IPS-18c (cell line): Measurements from ENCODE around the gene MAP3K10.
"Not testable (repeated sequence)": the region's sequence is repeated elsewhere in the genome, so short reads cannot be mapped to it uniquely, and the experiment has no call there.

Source experiments
- H3K4me3 ChIP-seq: 2 replicates; pipeline ENCODE4 v1.7.0; 2013; ENCODE audit warnings: low read depth, mild to moderate bottlenecking, low read length, moderate library complexity; ENCODE audit not compliant: insufficient read depth
- H3K9me3 ChIP-seq: one replicate; pipeline ENCODE4 v1.6.1; 2013; ENCODE audit warnings: mild to moderate bottlenecking, low read length, moderate library complexity; ENCODE audit not compliant: control insufficient read depth, insufficient read depth

The MAP3K10 gene

GRCh38 chr19:40208602-40209001 is 17.4 kb downstream of the MAP3K10 start:
- no peaks in the 10 kb centered on the region for H3K9me3 ChIP-seq
- no peak overlapping the region for H3K4me3 ChIP-seq

DNA sequence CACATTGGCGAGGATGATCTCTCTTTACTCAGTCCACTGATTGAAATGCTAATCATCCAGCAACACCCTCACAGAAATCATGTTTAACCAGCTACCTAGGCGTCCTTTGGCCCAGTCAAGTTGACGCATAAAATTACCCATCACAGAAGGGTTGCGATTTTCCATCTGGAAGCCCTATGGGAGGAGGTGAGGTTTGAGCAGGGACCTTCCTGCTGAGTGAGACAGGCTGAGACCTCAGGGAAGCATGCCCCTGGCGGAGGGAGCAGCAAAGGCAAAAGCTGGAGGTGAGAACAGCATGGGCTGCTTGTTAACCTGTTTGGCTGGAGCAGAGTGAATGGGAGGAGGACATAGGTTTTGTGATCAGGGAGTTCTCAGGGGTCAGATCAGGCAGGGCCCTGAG is 19.7 kb downstream of the MAP3K10 start:
- Histone ChIP-seq H3K9me3 (no peaks in the 10 kb centered on the region), H3K4me3 (no peak overlapping the region)

GRCh38 chr19:40213251-40213829 is 22.1 kb downstream of the MAP3K10 start:
- Histone ChIP-seq H3K4me3 (no peak overlapping the region), H3K9me3 (no peaks in the 10 kb centered on the region)

- H3K9me3 ChIP-seq = no peaks in the 10 kb centered on the region
Measured at GRCh38 chr19:40213882-40214570, 22.8 kb downstream of the MAP3K10 start.

GRCh38 chr19:40214936-40215335 is 23.7 kb downstream of the MAP3K10 start:
- Histone ChIP-seq H3K9me3 (no peaks in the 10 kb centered on the region), H3K4me3 (no peak overlapping the region)

More at GRCh38 chr19:40213882-40214570, 22.8 kb downstream of the MAP3K10 start:
- no peak overlapping the region for H3K4me3 ChIP-seq

DNA sequence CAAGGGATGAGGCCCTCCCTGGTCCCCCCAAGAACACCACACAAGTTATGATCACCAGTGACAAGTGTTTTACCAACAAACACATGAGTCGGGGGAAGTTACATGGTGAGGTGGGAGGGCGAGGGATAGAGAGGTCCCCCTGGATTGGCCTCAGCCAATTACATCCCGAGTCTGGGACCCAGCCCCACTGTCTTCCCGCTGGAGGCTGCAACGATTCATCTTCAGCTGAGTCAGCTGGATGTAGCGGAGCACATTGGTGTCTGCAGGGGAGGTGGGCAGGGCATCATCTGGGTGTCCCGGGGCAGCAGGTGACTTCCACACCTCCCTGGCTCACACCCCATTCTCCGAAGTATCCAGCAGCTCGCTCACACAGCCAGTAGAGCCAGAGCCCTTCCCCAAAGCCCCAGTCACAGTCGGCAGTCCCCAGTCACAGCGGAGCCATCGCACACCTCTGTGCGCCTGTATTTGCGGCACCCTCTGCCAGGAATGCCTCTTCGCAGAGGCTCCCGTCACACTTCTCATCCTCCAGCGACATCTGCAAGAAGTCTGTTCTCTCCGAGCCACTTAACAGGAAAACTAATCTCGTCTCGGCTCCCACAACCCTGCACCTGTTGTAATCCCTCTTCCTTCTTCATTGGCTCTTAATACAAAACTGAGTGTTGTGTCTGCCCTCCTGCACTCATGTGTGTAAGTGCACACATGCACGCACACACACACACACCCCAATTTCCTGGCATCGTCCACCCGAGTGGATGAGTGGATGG is 25.0 kb downstream of the MAP3K10 start:
- H3K9me3 ChIP-seq = no peaks in the 10 kb centered on the region
- H3K4me3 ChIP-seq = 0 out of 2 replicates have a peak overlapping the region, but pooled peaks have one; percentile 34

- no peaks in the 10 kb centered on the region for H3K9me3 ChIP-seq
- H3K4me3 ChIP-seq = peak overlapping the region; percentile 34; the same call in 1 of the 2 replicates
Measured at GRCh38 chr19:40216777-40217026, 25.5 kb downstream of the MAP3K10 start.

- H3K9me3 ChIP-seq = no peaks in the 10 kb centered on the region
- H3K4me3 ChIP-seq = peak overlapping the region; percentile 34
Measured at GRCh38 chr19:40217027-40217810, 26.0 kb downstream of the MAP3K10 start.

GRCh38 chr19:40217934-40218890 is 27.0 kb downstream of the MAP3K10 start, which contains the start of gene TTC9B:
TSS of gene TTC9B (minus strand) at chr19:40218384. CDS start at chr19:40218381, 3 bp downstream.
- H3K4me3 ChIP-seq = peak within 1 kb of the TSS; percentile 34
- H3K9me3 ChIP-seq = no peaks in the 10 kb centered on the region

GRCh38 chr19:40219029-40219428 is 27.8 kb downstream of the MAP3K10 start:
- H3K9me3 ChIP-seq, H3K4me3 ChIP-seq: not testable (repeated sequence)

DNA sequence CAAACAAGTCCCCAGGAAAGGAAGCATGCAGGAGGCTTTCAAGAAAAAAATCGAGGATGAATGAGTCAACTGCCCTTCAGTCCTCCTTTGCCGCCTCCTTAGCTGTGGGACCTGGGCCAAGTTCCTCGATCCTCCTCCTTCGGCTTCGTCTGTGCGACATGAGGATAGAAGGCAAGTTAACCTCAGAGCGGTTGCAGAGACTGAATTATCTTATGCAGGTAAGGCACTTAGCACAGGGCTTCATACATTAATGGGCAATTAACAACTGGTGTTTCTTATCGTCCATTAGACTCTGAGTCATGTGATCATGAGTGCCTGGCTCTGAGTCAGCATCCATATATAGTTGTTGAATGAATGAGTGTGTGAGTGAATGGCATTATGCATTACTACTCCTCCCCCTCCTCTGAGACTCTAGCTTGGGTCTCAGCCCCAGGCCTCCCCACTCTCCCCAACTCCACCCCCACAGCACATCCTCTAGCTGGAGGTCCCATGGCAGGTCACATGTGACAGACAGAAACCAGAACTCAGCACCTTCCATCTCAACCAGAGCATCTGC is 28.6 kb downstream of the MAP3K10 start:
- H3K4me3 ChIP-seq = no peak overlapping the region
- H3K9me3 ChIP-seq = no peaks in the 10 kb centered on the region

GRCh38 chr19:40220674-40221073 is 29.4 kb downstream of the MAP3K10 start:
- Histone ChIP-seq H3K4me3 (no peak overlapping the region), H3K9me3 (no peaks in the 10 kb centered on the region)

DNA sequence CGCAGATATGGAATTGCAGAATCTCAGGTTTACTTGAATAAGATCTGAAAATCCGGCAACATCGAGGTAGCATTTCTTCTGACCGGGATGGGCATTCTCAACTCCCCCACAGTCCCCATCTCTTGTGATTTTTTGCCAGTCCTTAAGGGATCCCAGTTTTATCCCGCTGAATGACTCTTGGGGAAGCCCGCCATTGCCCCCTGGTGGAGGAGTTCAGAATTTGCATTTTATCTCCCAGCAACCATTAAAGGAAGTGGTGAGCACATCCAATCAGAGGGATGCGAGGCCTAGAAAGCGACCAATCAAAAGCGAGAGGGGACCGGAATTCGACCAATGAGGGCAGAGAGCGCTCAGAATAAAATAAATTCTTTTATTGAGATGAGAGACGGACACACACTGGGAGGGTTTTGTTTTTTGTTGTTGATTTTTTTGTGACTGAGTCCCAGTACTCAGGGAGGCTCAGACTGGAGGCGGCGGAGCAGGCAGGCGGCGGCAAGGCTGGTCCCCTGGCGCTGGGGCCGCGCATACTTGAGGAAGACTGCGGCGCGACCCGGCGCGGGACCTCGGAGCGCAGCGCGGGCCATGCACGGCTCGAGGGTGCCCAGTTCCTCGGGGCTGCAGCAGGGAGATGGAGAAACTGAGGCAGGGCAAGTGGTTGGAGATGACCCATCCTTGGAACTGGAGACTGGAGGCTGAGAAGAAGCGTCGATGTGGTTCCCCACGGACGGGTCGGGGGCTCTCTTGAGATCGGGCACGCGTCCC is 30.8 kb downstream of the MAP3K10 start:
- no peak overlapping the region for H3K4me3 ChIP-seq
- no peaks in the 10 kb centered on the region for H3K9me3 ChIP-seq

- Histone ChIP-seq H3K9me3 (no peaks in the 10 kb centered on the region), H3K4me3 (no peak overlapping the region; the same call in 1 of the 2 replicates)
Measured at GRCh38 chr19:40223135-40223822, 32.1 kb downstream of the MAP3K10 start.
